HK-2 (cell line): Measurements from ENCODE around the gene BDH1.
"Not testable (repeated sequence)": the region's sequence is repeated elsewhere in the genome, so short reads cannot be mapped to it uniquely, and the experiment has no call there.

Source experiments
- DNase-seq: peaks from one replicate; pipeline ENCODE4 v3.0.0-alpha.2; 2018; ENCODE audit not compliant: unreplicated experiment

The BDH1 gene

GRCh38 chr3:197521277-197522182 is 34.2 kb downstream of the BDH1 start:
- no peak for DNase-seq

- peak; percentile 96 for DNase-seq
Measured at GRCh38 chr3:197520311-197521276, 35.2 kb downstream of the BDH1 start.

- peak; percentile 67 for DNase-seq
Measured at GRCh38 chr3:197519801-197520211, 36.0 kb downstream of the BDH1 start.

GRCh38 chr3:197518881-197519421 is 36.8 kb downstream of the BDH1 start:
- DNase-seq, result peak; percentile 56

- DNase-seq, result not testable (repeated sequence)
Measured at GRCh38 chr3:197517922-197518683, 37.7 kb downstream of the BDH1 start.

GRCh38 chr3:197516890-197517606 is 38.7 kb downstream of the BDH1 start:
- not testable (repeated sequence) for DNase-seq

GRCh38 chr3:197516517-197516889 is 39.3 kb downstream of the BDH1 start:
- DNase-seq, result peak; percentile 98

GRCh38 chr3:197514786-197515355 is 40.9 kb downstream of the BDH1 start:
- no peak for DNase-seq

- no peak for DNase-seq
Measured at GRCh38 chr3:197513953-197514785, 41.6 kb downstream of the BDH1 start.

- DNase-seq, result no peak
Measured at GRCh38 chr3:197512691-197513571, 42.8 kb downstream of the BDH1 start.

- DNase-seq, result no peak
Measured at GRCh38 chr3:197511853-197512635, 43.7 kb downstream of the BDH1 start.

- DNase-seq, result peak; percentile 58
Measured at GRCh38 chr3:197511130-197511529, 44.6 kb downstream of the BDH1 start.

GRCh38 chr3:197510642-197511018 is 45.1 kb downstream of the BDH1 start:
- no peak for DNase-seq

- DNase-seq, result no peak
Measured at GRCh38 chr3:197508924-197509775, 46.6 kb downstream of the BDH1 start.

- no peak for DNase-seq
Measured at GRCh38 chr3:197508461-197508860, 47.3 kb downstream of the BDH1 start.

GRCh38 chr3:197508051-197508451 is 47.7 kb downstream of the BDH1 start:
- no peak for DNase-seq

- DNase-seq, result no peak
Measured at GRCh38 chr3:197507541-197507940, 48.2 kb downstream of the BDH1 start.
